RWPE1 (cell line): ENCODE results near the gene KLK5.
"Not testable (repeated sequence)": the region's sequence is repeated elsewhere in the genome, so short reads cannot be mapped to it uniquely, and the experiment has no call there.

Source experiments
- CTCF ChIA-PET: fragments of 350-600 bp; sonication (Branson Sonifier 250); formaldehyde crosslinking; extraction: SDS; loops from one replicate; lab custom pipeline; 2021; lab: Yijun Ruan, JAX
- POLR2A ChIA-PET: fragments of 400-600 bp; formaldehyde crosslinking; extraction: SDS; loops from one replicate; lab custom pipeline; 2020; ENCODE audit warnings: antibody characterized with exemption; ENCODE audit not compliant: low non-redundant PET; lab: Yijun Ruan, JAX
- DNase-seq: peaks from one replicate; pipeline ENCODE4 v3.0.0; 2012; ENCODE audit warnings: low spot score
- H3K27ac ChIP-seq: fragments of 450-650 bp; 2 replicates; pipeline ENCODE4 v1.5.1; 2017
- CTCF ChIP-seq: fragments of 450-650 bp; conservative IDR thresholded peaks from 2 replicates; pipeline ENCODE4 v1.5.1; 2017; ENCODE audit warnings: low read depth, mild to moderate bottlenecking

Gene KLK5

DNA sequence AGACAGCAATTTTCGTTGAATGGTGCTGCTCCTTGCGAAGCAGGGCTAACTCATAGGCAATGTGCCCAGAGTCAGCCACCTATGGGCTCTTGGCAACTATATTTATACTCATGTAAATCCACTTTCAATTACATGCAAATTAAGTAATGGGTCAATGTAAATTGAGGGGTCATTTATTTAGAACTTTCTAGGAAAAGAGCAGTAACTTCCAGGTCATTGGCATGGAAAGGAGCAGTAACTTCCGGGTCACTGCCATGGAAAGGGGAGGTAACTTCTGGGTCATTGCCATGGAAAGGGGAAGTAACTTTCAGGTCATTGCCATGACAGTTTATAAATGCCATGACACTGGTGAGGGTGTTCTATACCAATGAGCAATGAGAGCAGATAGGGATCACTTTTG is 53.3 kb downstream of the KLK5 start:
- CTCF ChIA-PET: no interaction called here
- POLR2A ChIA-PET: no interaction called here
- no peak overlapping the region for H3K27ac ChIP-seq
- DNase-seq: no peak
- TF ChIP-seq CTCF: no peak

- TF ChIP-seq CTCF: no peak
- ChIA-PET POLR2A (no interaction called here), CTCF (interaction anchor here (0.7 kb wide), 1 partner anchor 267 kb away, joined by 3 read pairs; no protein-coding TSS in a partner anchor)
- DNase-seq: no peak
- no peak overlapping the region for H3K27ac ChIP-seq
Measured at GRCh38 chr19:50898018-50898417, 54.8 kb downstream of the KLK5 start.

DNA sequence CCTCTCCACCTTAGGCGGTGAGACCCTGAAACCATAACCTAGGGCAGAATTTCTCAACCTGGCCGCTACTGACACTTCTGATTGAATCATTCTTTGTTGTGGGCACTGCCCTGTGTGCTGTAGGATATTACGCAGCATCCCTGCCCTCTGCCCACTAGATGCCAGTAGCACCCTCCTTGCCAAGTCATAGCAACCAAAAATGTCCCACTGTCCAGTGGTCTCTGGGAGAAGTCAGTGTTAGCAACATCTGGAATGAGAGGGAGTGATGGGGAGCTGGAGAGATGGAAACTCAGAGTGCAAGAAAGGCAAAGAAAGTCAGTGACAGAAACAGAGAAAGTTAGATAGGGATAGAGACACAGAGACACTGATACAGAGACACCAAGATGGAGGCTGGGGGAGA is 55.2 kb downstream of the KLK5 start:
- CTCF ChIA-PET: no interaction called here
- no peak for TF ChIP-seq CTCF
- no peak overlapping the region for H3K27ac ChIP-seq
- POLR2A ChIA-PET: no interaction called here
- no peak for DNase-seq

DNA sequence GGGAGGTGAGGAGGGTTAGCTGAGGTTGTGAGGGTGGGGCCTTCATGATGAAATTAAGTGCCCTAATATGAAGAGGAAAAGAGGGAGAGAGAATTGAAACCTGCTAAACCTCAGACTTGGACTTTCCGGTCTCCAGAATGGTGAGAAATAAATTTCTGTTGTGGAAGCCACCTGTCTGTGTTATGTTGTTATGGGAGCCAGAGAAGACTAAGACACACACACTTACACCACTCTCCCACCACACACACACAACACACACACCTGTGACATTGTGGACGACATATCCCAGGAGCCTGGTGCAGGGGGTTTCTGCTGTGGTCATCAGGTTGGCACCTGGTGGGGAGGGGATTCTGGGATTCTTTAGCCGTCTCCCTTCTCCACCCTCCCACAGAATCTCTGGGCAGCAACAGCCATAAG is 55.6 kb downstream of the KLK5 start:
- ChIA-PET POLR2A (no interaction called here), CTCF (no interaction called here)
- no peak for DNase-seq
- no peak for TF ChIP-seq CTCF
- no peak overlapping the region for H3K27ac ChIP-seq

DNA sequence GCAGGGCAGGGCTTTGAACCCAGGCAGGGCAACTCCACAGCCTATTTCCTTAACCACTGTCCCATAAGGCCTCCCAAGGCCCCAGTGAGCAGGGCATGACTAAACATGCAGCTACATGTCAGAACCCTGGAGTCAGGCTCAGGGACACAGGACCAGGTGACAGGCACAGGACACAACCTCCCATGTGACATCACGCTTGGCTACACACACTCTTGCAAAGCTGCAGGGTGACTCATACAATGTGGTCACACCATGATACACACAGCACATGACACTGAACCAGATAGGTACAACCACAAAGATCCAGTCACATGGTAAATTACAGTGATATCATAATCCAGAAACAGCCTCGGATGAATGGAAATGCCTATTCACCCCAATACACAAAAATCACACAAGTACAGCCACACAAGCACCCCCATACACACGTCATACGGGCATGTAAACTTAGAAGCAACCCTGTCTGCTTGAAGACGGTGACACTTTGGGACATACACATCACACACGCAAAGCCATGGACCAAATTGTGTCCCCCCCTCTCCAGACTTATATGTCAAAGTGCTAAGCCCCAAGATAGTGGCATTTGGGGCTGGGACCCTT is 56.1 kb downstream of the KLK5 start:
- no peak overlapping the region for H3K27ac ChIP-seq
- ChIA-PET POLR2A (no interaction called here), CTCF (no interaction called here)
- DNase-seq: peak; percentile 5
- no peak for TF ChIP-seq CTCF

DNA sequence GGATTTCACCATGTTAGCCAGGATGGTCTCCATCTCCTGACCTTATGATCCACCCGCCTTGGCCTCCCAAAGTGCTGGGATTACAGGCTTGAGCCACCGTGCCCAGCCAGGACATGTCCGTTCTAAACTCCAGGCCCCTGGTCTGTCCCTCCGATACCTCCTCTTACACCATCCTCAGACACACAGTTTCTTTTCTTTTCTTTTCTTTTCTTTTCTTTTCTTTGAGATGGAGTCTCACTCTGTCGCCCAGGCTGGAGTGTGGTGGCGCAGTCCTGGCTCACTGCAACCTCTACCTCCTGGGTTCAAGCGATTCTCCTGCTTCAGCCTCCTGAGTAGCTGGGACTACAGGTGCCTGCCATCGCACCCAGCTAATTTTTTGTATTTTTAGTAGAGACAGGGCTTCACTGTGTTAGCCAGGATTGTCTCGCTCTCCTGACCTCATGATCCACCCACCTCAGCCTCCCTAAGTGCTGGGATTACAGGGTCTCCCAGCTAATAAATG is 56.7 kb downstream of the KLK5 start:
- DNase-seq, POLR2A ChIA-PET, CTCF ChIA-PET, H3K27ac ChIP-seq: not testable (repeated sequence)
